HG02678 (cell line): Measurements from ENCODE around the gene EEFSEC.

Experiments used
- ATAC-seq: cut with Tn5 transposase; IDR thresholded peaks from one replicate; pipeline ENCODE4 v1.9.1; 2021; ENCODE audit warnings: mild to moderate bottlenecking, moderate library complexity; ENCODE audit not compliant: unreplicated experiment

EEFSEC gene

DNA sequence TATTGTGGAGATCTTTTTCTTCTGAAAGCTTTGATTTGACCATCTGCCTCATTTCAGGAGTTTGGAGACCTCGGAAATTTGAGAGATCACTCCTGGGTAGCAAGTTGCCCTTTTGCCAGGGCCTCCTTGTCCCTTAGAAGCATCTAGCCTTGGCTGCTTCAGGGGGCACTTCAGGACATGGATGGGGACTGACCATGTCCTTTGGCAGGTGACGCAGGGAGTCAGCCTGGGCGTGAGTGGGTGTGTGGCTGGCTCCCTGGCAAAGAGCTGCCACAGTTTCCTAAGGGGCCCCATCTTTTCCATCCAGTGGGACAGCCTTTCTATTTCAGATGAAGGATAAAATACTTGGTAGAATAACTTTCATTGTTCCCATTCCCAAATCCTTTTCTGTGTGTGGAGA, 27.6 kb downstream of the EEFSEC start:
- ATAC-seq, result no peak

DNA sequence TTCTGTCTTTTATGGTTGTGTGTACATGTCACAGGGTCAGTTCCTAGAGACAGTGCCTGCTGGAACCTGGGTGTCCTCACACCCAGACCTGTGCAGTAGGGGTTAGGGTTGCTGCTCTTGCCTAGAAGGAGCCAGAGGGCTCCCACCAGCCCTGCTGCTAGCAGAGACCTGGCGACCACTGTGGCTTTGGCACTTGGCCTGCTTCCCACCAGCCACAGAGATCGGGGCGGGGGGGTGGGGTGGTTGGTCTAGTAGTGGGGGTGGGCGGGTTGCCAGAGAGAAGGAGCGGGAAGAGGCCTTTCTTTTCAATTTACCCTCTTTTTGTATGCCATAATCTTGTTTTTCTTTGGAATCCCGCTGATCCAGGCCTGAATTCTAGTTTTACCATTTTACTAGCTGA, 29.4 kb downstream of the EEFSEC start:
- ATAC-seq, result no peak

DNA sequence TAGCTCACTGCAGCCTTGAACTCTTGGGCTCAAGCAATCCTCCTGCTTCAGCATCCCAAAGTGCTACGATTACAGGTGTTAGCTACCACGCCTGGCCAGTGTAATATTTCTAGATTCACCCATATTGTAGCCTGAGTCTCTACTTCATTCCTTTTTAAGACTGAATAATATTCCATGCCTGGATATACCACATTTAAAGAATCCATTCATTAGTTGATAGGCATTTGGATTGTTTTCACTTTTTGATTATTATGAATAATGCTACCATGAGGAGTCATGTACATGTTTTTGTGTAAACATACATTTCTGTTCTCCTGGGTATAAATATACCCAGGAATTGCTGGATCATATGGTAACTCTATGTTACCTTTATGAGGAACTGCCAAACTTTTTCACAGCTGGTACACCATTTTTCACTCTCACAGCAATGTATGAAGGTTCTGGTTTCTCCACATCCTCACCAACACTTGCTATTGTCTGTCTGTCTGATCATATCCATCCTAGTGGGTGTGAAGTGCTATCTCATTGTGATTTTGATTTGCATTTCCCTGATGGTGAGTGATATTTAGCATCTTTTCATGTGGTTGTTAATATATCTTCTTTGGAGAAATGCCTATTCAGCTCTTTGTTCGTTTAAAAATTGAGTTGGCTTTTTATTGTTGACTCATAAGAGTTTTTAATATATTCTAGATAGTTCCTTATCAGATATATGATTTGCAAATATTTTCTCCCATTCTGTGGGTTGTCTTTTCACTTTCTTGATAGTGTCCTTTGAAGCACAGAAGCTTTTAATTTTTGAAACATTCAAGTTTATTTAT, 32.6 kb downstream of the EEFSEC start:
- no peak for ATAC-seq

DNA sequence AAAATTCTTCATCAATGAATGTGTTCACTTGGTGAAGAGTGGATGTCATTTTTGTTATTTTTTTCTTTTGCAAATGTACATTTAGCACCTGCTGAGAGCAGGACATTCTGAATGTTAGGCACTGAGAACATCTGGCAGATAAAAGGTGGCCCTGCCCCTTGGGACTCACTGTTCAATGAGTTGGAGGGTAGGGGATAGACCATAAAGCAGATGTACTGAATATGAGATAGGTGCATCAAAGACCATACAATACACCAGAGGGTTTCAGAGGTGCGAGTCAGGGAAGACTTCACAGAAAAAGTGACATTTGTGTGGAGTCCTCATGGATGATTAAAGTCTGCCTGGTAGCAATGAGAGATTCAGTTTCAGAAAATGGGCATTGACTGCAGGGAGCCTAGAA, 34.2 kb downstream of the EEFSEC start:
- no peak for ATAC-seq

DNA sequence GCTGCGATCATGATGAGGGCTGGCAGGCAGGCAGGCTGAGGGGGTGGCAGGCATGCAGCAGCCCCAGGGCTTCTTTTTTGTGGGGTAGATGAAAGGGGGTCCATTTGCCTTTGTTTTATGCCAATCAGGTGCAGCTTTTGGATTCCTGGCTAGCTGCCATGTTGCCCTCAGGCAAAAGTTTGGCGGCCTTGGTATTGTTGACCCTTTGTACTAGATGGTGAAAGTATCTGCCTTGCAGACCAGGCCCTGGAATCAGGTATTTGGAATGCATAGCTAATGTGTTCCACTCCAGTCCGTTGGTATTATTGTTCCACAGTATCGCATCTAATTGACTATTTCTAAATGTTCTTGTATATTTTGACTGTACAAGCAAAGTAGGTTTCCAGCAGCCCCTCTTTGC, 35.0 kb downstream of the EEFSEC start:
- ATAC-seq, result no peak

DNA sequence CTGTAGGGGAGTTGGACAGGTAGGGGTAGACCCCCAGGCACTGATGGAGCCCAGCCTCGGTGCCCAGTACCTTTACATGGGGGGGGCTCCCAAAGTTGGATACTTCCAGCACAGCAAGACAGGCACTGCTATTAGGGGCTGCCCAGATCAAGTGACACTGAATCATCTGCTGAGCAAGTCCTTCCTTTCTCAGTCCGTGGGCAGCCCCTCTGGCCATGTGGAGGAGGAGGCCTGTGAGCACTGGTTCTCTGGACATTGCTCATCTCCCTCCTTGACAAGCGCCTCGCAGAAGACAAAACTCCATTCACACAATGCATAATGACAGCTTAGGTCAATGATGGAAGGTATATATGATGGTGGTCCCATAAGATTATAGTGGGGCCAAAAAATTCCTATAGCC, 35.7 kb downstream of the EEFSEC start:
- no peak for ATAC-seq

DNA sequence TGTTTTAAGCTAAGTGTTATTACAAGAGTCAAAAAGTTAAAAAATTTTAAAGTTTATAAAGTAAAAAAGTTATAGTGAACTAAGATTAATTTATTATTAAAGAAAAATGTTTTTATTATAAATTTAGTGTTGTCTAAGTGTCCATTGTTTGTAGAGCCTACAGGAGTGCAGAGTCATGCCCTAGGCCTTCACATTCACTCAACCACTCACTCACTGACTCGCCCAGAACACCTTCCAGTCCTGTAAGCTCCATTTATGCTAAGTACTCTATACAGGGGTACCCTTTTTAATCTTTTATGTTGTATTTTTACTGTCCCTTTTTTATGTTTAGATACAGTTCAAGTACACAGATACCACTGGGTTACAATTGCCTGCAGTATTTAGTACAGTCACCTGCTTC, 37.2 kb downstream of the EEFSEC start:
- ATAC-seq, result no peak

DNA sequence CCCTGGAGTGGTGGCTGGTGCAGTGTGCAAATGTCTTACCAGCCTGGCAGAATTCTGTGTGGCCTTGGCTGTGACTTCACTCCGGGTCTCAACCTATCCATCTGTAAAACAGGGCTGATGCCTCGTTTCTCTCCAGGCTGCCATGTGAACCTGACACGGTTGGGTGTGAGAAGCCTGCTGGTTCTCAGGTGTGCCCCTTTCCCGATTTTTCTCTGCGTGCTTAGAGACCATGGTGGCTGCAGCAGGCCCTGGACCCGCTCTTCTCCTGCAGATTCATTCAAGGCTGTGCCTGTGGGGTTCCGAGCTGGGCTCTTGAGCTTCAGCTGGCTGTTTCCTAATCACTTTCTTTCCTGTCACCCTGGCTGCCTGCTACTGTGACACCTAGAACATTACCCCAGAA, 38.9 kb downstream of the EEFSEC start:
- no peak for ATAC-seq

DNA sequence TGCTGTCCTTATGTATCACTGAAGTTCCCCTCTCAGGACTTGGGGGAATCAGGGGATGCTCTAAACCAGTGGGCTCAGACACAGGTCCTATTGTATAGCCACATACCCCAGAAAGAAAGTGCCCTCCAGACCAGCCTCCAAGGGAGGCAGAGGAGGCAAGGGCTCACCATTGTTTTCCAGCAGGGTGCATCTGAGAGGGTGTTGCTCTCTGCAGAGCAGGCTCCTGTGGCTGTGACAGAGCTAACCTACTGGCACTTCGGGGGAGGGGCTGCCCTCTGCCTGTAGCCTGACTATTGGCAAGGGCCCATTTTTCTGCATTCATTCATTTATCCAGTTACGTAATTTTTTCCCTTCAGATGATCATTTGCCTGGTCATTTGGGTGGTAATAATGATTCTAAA, 39.9 kb downstream of the EEFSEC start:
- no peak for ATAC-seq

DNA sequence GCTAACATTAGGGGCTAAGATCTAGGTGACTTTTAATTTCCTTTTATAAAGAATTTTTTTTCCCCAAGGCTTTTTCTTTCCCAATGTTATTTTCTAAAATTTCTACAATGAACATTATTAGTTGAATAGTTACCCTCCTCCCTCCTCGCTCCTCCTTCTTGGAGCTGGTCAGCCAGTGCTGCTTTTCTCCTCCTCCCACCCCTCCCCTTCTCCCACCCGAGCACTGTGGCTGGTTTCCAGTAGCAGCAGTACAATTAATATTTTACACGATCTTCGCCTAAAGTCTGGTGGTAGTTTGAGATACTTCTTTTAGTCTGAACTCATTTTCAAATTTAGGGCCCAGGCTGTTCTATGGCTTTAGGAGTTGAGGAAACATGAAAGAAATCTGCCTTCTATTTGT, 41.6 kb downstream of the EEFSEC start:
- no peak for ATAC-seq

DNA sequence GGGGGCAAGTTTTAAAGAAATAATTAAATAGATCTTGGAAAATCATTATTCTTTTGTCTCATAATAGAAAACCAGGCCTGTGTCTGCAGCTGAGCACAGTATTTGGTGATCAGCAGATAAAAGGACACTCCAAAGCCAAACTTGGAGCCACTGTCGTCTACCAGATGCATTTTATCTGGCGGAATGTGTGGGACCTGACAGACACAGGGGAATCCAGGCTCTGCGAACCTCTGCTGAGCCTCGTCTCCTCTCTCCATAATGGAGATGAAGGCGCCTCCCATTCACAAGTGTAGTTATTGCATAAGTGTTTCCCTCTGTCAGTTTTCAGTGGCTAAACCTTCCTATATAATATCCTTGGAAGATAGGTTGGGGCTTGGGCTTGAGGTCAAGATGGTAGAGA, 42.1 kb downstream of the EEFSEC start:
- no peak for ATAC-seq

DNA sequence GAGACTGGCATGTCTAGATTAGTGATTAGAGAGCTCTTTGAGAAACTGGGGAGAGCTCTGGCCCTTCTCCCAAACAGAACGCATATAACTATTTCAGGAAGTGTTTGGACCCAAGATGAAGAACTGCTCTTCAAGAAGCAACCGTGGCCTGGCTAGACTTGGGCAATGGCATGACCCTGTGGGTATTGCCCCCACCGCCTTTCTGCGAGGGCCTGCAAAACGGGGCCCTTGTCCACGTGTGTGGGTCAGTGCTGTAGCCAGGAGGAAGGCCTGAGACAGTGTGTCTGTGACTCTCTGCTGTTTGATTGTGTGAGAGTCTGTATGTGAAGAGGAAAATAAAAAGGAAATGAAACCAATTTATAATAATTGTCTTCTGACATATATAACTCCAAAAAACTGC, 42.5 kb downstream of the EEFSEC start:
- no peak for ATAC-seq

DNA sequence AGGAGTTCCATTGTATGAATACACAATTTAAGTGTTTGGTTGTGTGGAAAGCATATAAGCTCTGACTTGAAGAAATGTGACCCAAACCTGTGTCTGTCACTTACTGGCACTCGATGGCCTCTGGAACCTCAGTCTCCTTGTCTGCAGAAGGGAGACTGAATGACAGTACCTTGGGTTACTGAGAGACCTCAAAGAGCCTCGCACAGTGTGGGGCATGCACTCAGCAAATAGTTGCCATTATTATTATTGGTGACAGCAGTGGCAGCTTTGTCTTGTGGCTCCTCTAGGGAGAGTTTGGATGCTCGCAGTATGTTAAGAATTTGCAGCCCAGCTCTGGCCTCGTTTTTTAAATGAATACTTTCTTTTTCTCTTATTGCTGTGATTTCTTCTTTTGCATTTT, 43.4 kb downstream of the EEFSEC start:
- ATAC-seq, result no peak

DNA sequence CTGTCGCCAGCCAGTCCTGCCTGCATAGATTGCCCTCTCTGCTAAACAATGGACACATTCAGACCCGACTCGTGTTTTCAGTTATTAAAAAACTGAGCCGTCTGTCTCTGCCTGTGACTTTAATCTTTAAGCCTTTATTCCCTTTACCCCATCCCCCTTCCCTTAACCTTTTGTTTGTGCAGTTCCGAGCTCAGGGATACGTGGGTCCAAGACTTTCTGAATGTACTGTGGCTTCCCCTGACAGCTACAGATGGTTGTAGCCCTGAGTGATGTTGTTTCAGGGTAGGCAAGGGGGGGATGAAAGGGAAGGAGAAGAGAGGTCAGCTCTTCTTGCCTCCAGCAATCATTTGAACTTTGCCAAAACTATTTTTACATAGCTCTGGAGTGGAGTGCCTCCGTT, 44.6 kb downstream of the EEFSEC start:
- no peak for ATAC-seq

DNA sequence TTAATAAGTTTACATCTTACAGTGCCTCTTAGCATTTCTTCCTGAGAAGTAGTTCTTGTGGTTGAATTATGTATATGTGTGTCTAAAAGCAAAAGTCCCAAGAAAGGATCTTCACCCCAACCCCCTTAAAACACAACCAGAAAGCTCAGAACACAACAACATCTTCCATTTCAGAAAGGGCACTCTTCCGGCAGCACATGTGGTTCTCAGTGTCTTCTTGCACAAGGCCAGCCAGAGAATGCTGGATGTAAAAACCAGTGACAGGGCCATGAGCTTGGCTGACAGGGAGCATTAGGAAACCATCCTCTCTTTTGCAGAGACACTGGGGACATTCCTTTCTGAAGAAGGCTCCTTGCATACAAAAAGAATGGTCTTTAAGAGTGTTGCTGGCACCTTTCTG, 45.0 kb downstream of the EEFSEC start:
- no peak for ATAC-seq

DNA sequence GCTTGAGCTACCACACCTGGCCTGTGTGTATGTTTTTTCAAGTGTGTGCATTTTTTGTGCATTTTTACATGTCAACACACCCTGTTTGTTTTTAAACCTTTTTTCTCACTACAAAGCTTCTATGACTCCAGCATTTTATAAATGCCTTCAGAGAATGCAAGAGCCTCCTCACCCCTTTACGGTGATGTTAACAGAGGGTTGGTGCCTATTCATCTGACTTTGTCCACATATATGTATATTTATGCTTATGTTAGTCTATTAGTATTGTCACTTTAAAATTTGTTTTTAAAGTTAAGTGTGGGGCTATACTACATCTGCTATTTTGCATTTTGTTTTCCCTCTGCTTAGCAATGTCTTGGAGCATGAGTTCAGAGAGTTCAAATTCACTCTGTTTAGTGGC, 45.8 kb downstream of the EEFSEC start:
- no peak for ATAC-seq

DNA sequence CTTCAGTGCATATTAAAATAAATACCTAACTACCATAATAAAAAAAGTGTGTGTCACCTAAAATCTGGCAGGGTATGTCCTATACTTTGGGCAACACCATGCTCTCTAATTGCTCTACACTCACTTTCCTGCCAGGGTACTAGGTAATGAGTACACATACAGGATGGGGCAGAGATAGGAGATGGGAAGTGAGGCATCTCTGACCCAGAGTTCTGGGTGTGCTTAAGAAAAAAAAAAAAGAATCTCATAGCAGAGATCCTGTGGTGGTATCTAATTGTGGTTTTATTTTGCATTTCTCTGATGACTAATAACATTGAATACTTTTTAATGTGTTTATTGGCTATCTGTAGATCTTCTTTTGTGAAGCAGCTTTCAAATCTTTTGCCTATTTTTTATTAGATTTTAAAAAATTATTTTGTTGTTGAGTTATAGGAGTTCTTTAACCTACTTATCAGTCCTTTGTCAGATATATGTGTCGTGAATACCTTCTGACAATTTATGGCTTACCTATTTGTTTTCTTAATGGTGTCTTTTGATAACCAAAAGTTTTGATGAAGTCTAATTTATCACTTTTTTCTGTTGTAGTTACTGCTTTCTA, 48.0 kb downstream of the EEFSEC start:
- ATAC-seq, result no peak

DNA sequence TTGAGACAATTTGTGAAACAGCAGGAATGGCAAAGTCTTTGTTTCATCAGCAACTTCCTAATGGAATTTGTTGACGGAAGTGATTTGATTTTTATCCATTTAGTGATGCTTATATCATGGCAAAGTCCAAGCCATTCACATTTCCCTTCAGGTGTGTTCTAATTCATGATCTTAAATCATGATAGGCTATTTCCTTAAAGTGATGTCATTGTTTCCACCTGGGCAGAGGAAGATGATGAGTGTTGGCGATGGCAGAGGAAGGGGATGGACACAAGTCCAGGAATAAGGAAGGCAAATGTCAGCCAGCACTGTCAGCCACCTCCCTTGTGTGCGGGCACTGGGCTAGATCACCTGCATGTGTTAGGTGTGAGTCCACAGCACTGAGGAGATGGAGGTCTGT, 49.9 kb downstream of the EEFSEC start:
- no peak for ATAC-seq

DNA sequence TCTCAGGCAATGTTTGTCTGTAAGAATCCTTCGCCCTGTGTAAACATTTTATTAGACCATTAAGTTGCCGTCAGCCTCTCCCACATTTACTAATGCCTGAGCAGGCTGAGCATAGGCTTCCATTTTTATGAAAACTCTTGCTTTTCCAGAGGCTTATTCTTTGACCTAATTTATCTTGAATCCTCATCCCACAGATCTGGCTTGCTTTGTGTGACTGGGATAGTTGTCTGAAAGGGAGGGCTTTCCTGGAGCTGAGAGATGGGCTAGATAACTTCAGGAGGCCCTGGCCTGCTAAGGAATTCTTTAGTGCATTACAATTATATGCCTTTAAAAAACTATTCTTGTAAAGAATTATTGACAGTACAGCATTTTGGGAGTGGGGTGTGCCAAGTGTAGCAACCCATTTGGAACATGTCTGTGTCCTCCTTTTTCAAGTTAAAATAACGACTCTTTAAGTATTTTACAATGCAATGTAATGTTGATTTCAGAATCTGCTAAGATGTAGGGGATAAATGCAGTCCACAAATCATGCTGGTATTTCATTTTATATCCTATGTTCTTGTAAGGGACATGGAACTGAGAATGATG, 52.4 kb downstream of the EEFSEC start:
- no peak for ATAC-seq

DNA sequence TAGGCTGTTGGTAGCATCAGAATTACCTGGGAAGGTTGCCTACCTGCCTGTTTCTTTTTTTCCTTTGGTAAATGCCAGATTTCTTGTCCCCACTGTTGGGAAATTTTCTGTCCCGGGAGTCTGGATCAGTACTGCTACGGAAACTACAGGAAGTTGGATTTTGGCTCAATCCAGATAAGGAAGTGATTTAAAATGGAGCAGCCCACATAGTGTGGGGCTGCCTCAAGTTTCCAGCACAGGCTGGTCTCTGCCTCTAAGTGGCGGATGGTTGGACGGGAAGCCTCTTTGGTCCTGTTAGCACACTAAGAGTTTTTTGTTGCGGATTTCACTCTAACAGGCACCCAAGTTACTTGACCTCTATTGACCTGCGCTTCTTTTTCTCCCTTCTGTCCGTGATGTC, 54.7 kb downstream of the EEFSEC start:
- no peak for ATAC-seq

DNA sequence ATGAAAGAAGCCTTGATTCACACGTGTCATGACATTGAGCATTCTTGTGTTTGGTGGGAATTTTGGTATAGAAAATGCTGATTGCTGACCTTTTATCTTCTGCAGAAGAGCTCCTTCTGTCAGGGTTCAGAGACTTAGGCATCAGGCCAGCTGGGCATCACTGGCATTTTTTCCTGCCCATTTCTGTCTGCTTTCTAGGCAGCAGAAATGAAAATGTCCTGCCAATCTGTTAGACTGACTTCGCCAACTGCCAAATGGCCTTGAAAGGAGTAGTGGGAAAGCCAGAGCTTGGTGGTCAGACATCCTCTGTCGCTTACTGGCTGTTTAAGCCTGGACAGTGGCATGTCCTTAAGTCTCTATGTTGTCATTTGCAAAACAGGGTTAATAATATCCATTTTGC, 57.4 kb downstream of the EEFSEC start:
- ATAC-seq, result no peak

DNA sequence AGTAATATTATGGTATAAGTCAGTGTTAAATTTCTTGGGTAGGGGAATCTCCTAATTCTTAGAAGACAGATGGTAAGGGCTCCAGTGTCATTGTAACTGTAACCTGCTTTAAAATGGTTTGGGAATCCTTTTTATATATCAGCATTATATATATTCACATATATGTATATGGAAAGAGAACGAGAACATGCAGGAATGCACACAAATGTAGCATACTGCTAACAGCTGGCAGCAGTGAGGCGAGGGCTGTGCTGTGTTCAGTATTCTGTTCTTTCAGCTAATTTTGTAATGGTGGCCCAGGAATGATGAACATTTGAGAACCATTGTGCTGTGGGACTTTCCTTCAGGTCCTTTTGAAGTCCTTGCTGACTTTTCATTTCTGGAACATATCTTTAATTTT, 60.8 kb downstream of the EEFSEC start:
- ATAC-seq, result no peak

DNA sequence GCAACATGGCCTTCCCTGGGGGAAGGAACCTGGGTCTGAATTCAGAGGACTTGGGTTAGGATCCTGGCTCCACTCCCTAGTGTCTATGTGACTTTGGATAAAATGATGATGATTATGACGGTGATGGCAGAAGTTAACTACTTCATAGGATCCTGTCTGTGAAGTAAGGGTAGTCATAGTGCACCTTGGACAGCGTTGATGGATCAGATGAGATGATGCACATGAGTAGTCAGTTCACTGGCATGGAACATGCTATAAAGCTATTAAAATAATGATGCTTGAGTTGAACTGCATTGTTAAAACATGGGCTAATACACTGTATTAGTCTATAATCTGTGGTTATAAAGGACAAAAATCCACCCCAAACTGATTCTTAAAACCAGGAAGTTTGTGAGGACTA, 62.0 kb downstream of the EEFSEC start:
- ATAC-seq, result no peak
